Natural killer cell (primary cell): Measurements from ENCODE around the gene CHD6. TPM values are rescaled to one million over a fixed set of nuclear protein-coding genes. Genes with fewer than 3 reads are reported as not detected.

Experiments used
- ATAC-seq, 3 donors: fragments of 150-1000 bp in 2 of 3; fragments of 200-7000 bp in 1 of 3; cut with Tn5 transposase; 1 replicate in 1 of 3; 2 replicates in 2 of 3; pipeline ENCODE4 v1.10.0; 2021; ENCODE audit warnings: mild to moderate bottlenecking in 2 of 3, moderate library complexity in 2 of 3
- DNase-seq, 2 donors: peaks; one replicate each; pipeline versions ENCODE4 v3.0.0 to v3.0.0-alpha.2; 2013 to 2021; ENCODE audit warnings: mixed read lengths in 1 of 2
- H3K27ac ChIP-seq: one replicate; pipeline ENCODE4 v1.5.1; 2013; ENCODE audit warnings: mild to moderate bottlenecking, low read length
- H3K27me3 ChIP-seq: one replicate; pipeline ENCODE4 v1.6.1; 2013; ENCODE audit warnings: low read length; ENCODE audit not compliant: control insufficient read depth, insufficient read depth
- H3K36me3 ChIP-seq: one replicate; pipeline ENCODE4 v1.6.1; 2013; ENCODE audit warnings: low read length; ENCODE audit not compliant: control insufficient read depth, insufficient read depth
- H3K4me1 ChIP-seq: one replicate; pipeline ENCODE4 v1.6.1; 2013; ENCODE audit warnings: low read length; ENCODE audit not compliant: control insufficient read depth, insufficient read depth
- H3K4me3 ChIP-seq: one replicate; pipeline ENCODE4 v1.5.1; 2013; ENCODE audit warnings: low read length
- H3K9me3 ChIP-seq: one replicate; pipeline ENCODE4 v1.6.1; 2013; ENCODE audit warnings: low read length; ENCODE audit not compliant: control insufficient read depth, insufficient read depth
- H3K27ac Mint-ChIP-seq, 2 donors: one replicate each; pipeline ENCODE4 v1.8.0; 2022; ENCODE audit warnings: mild to moderate bottlenecking in 2 of 2, mixed read lengths in 2 of 2, moderate library complexity in 1 of 2
- H3K27me3 Mint-ChIP-seq, 2 donors: one replicate each; pipeline ENCODE4 v1.8.0; 2022; ENCODE audit warnings: low read depth in 2 of 2, mixed read lengths in 2 of 2
- H3K36me3 Mint-ChIP-seq: one replicate; pipeline ENCODE4 v1.8.0; 2022; ENCODE audit warnings: mixed read lengths
- H3K4me1 Mint-ChIP-seq, 2 donors: one replicate each; pipeline ENCODE4 v1.8.0; 2022; ENCODE audit warnings: mixed read lengths in 2 of 2
- H3K4me3 Mint-ChIP-seq: one replicate; pipeline ENCODE4 v1.8.0; 2022; ENCODE audit warnings: mild to moderate bottlenecking, moderate library complexity, mixed read lengths
- H3K9me3 Mint-ChIP-seq, 2 donors: one replicate each; pipeline ENCODE4 v1.8.0; 2022; ENCODE audit warnings: mixed read lengths in 2 of 2
- CTCF ChIP-seq: fragments of 200-600 bp; IDR thresholded peaks from one replicate; pipeline ENCODE4 v1.8.0; 2022; ENCODE audit warnings: antibody characterized with exemption
- WGBS: methylation state at CpG from one replicate; pipeline ENCODE4 v1.1.7; 2013; ENCODE audit warnings: missing lambda C conversion rate; ENCODE audit not compliant: insufficient coverage; 5-methylcytosine and 5-hydroxymethylcytosine counted together
- intact Hi-C: fragments of 100-400 bp; cut with micrococcal nuclease; formaldehyde crosslinking; loops from one replicate; pipeline ENCODE4 v1.14.2; 2022
- total RNA-seq, 4 donors: library from RNA; stranded (reverse); fragments of 120-200 nt in 1 of 4; gene quantifications; one replicate each; pipeline versions ENCODE4 v1.2.3 to v1.2.4, GENCODE V29; 2013 to 2022

Gene CHD6
- total RNA-seq, 3 donors from 2014 or later (not counting 1 experiment from before 2014, with no cell fraction given) = 82.8 to 96.6 (median 90.4) TPM

DNA sequence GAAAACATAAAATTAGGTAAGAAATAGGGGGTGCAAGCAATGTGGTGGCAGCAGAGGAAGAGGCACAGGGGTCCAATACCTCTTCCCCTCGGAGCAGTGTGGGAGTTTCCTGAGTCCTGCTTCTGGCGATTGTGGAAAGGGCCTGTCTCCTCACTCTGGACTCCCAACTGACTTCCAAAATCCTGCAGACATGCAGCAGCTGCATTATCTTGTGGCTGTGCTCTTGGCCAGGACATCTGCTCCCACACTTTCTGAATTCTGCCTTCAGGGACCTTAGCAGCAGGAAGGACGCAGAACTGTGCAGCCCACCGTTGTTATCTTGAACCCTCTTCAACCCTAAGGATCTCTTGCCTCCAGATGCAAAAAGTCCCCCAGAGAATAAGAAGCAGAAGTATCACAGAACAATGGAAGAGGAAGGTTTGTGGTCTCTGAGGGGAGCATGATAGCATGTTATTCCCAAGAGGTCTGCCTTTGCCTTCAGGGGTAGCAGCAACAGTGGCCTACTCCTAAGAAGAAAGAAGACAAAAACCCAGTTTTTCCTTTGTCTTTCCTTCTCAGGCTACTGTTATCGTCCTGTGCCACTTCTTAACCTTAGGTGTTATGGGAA is 149.1 kb downstream of the CHD6 start:
- Histone ChIP-seq H3K27me3 (no peaks in the 10 kb centered on the region), H3K27ac (no peak overlapping the region), H3K36me3 (peaks cover 38% of the 10 kb centered on the region), H3K4me3 (no peak overlapping the region), H3K9me3 (no peaks in the 10 kb centered on the region), H3K4me1 (no peaks in the 10 kb centered on the region)
- H3K4me1 Mint-ChIP-seq = peaks cover 0 to 7% of the 10 kb centered on the region in 2 donors
- ATAC-seq (no peak), DNase-seq (no peak)
- H3K27me3 Mint-ChIP-seq = no peaks in the 10 kb centered on the region
- H3K9me3 Mint-ChIP-seq = no peaks in the 10 kb centered on the region
- intact Hi-C loops = no loop called here
- 78% methylated on average over 5 of the region's 5 CpGs for WGBS
- H3K36me3 Mint-ChIP-seq = peaks cover 14% of the 10 kb centered on the region
- no peak overlapping the region for H3K4me3 Mint-ChIP-seq
- H3K27ac Mint-ChIP-seq = no peak overlapping the region
- no peak for TF ChIP-seq CTCF

DNA sequence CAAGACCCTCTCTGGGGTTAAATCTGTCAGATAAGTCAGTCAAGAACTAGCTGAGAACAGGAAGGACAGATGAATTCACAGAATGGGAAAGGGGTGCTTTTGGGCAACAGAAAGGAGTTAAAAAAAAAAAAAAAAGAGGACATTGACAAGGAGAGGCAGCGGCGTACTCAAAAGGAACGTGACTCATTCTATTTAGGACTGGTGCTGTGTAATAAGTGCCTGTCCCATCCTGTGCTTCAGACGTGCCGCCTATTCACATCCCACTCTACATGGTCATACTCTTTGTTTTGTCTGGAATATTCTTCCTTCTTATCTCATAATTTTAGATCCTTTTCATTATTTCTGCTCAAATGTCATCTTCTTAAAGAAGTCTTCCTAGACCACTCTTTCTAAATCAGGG is 150.5 kb downstream of the CHD6 start:
- 98% methylated on average over 3 of the region's 5 CpGs for WGBS
- Histone ChIP-seq H3K36me3 (peaks cover 36% of the 10 kb centered on the region), H3K27me3 (no peaks in the 10 kb centered on the region), H3K4me1 (no peaks in the 10 kb centered on the region), H3K4me3 (no peak overlapping the region), H3K9me3 (no peaks in the 10 kb centered on the region), H3K27ac (no peak overlapping the region)
- Mint-ChIP-seq H3K27me3 (no peaks in the 10 kb centered on the region), H3K27ac (no peak overlapping the region), H3K4me1 (peaks cover 0 to 7% of the 10 kb centered on the region in 2 donors), H3K4me3 (no peak overlapping the region), H3K36me3 (peaks cover 13% of the 10 kb centered on the region), H3K9me3 (no peaks in the 10 kb centered on the region)
- ATAC-seq = no peak
- intact Hi-C loops = no loop called here
- no peak for DNase-seq
- TF ChIP-seq CTCF = no peak

DNA sequence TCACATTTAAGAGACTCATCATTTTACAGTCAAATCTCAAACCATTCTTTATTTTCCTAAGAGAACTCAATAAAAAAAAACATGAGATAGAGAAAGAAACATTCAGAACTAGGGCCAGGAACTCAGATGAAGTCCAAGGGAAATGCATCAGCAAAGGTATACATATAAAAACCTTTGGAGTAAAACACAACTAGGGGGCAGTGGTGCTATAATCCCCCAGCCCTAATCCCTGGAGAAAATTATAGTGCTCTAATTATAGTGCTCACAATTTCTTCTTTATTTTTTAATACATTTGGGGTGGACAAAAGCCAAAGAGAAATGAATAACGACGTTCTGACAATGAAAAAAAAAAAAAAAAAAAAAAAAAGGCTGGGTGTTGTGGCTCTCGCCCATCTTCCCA is 151.0 kb downstream of the CHD6 start:
- Histone ChIP-seq H3K4me1 (no peaks in the 10 kb centered on the region), H3K27ac (no peak overlapping the region), H3K36me3 (peaks cover 36% of the 10 kb centered on the region), H3K27me3 (no peaks in the 10 kb centered on the region), H3K9me3 (no peaks in the 10 kb centered on the region), H3K4me3 (no peak overlapping the region)
- H3K36me3 Mint-ChIP-seq = peaks cover 9% of the 10 kb centered on the region
- no peaks in the 10 kb centered on the region for H3K27me3 Mint-ChIP-seq
- no peak overlapping the region for H3K4me3 Mint-ChIP-seq
- WGBS = 97% methylated on average over 3 of the region's 3 CpGs
- TF ChIP-seq CTCF = no peak
- intact Hi-C loops = no loop called here
- peaks cover 0 to 7% of the 10 kb centered on the region in 2 donors for H3K4me1 Mint-ChIP-seq
- no peak overlapping the region for H3K27ac Mint-ChIP-seq
- H3K9me3 Mint-ChIP-seq = no peaks in the 10 kb centered on the region
- ATAC-seq (no peak), DNase-seq (no peak)

GRCh38 chr20:41463567-41463966 is 154.6 kb downstream of the CHD6 start:
- WGBS = 89% methylated on average over 1 of the region's 1 CpG
- no peak for TF ChIP-seq CTCF

More at GRCh38 chr20:41463567-41463966, 154.6 kb downstream of the CHD6 start:
- Histone ChIP-seq H3K9me3 (no peaks in the 10 kb centered on the region), H3K4me3 (no peak overlapping the region), H3K36me3 (peaks cover 16% of the 10 kb centered on the region), H3K27ac (no peak overlapping the region), H3K4me1 (no peaks in the 10 kb centered on the region), H3K27me3 (no peaks in the 10 kb centered on the region)
- Mint-ChIP-seq H3K36me3 (no peaks in the 10 kb centered on the region), H3K4me3 (no peak overlapping the region), H3K27me3 (no peaks in the 10 kb centered on the region), H3K9me3 (no peaks in the 10 kb centered on the region), H3K4me1 (peaks cover 0 to 6% of the 10 kb centered on the region in 2 donors), H3K27ac (no peak overlapping the region)
- intact Hi-C loops = no loop called here
- ATAC-seq (no peak), DNase-seq (no peak)
